Activated CD4-positive, alpha-beta T cell treated with anti-CD3 and anti-CD28 coated beads for 4 hours (primary cell): ENCODE data around the gene GPR17.
A peak's percentile ranks its signal among the peaks of the same experiment; 100 is the strongest.

Experiments
- DNase-seq, 2 donors: peaks; one replicate each; pipeline ENCODE4 v3.0.0-alpha.2; 2020

Gene GPR17

GRCh38 chr2:127672341-127673224 lies 26.6 kb downstream of the GPR17 start:
- DNase-seq: no peak

GRCh38 chr2:127673291-127674069 lies 27.5 kb downstream of the GPR17 start:
- DNase-seq: no peak

GRCh38 chr2:127674241-127675209 lies 28.6 kb downstream of the GPR17 start:
- DNase-seq: peak in 1 of 2 donors; percentile 16

- no peak for DNase-seq
Observed at GRCh38 chr2:127675331-127676261, 29.6 kb downstream of the GPR17 start, which contains the start of gene LIMS2. TSS of gene LIMS2 (minus strand) at chr2:127675530. CDS start at chr2:127675024, 506 bp downstream.

GRCh38 chr2:127676906-127677305 lies 31.0 kb downstream of the GPR17 start:
- no peak for DNase-seq

GRCh38 chr2:127678531-127678930 lies 32.6 kb downstream of the GPR17 start:
- no peak for DNase-seq

- DNase-seq: no peak
Observed at GRCh38 chr2:127678991-127679390, 33.0 kb downstream of the GPR17 start.

GRCh38 chr2:127679680-127680361 lies 33.9 kb downstream of the GPR17 start:
- no peak for DNase-seq

GRCh38 chr2:127680706-127681287 lies 34.8 kb downstream of the GPR17 start:
- DNase-seq: no peak

GRCh38 chr2:127681288-127681804 lies 35.4 kb downstream of the GPR17 start:
- no peak for DNase-seq

GRCh38 chr2:127681976-127682857 lies 36.3 kb downstream of the GPR17 start:
- no peak for DNase-seq

- DNase-seq: no peak
Observed at GRCh38 chr2:127683056-127683455, 37.1 kb downstream of the GPR17 start.

- no peak for DNase-seq
Observed at GRCh38 chr2:127683757-127684156, 37.8 kb downstream of the GPR17 start.

- no peak for DNase-seq
Observed at GRCh38 chr2:127685410-127686080, 39.6 kb downstream of the GPR17 start.

GRCh38 chr2:127688405-127688804 lies 42.5 kb downstream of the GPR17 start:
- DNase-seq: no peak

GRCh38 chr2:127690696-127691095 lies 44.7 kb downstream of the GPR17 start:
- DNase-seq: no peak

GRCh38 chr2:127694986-127695385 lies 49.0 kb downstream of the GPR17 start:
- DNase-seq: no peak
